ENCODE measurements around the gene OXCT2. TPM values are rescaled to one million over a fixed set of nuclear protein-coding genes. Genes with fewer than 3 reads are reported as not detected.
"Not testable (repeated sequence)": the region's sequence is repeated elsewhere in the genome, so short reads cannot be mapped to it uniquely, and the experiment has no call there.

The OXCT2 gene
- total RNA-seq, 2 experiments from 2014 or later = 0.53 to 0.96 TPM

DNA sequence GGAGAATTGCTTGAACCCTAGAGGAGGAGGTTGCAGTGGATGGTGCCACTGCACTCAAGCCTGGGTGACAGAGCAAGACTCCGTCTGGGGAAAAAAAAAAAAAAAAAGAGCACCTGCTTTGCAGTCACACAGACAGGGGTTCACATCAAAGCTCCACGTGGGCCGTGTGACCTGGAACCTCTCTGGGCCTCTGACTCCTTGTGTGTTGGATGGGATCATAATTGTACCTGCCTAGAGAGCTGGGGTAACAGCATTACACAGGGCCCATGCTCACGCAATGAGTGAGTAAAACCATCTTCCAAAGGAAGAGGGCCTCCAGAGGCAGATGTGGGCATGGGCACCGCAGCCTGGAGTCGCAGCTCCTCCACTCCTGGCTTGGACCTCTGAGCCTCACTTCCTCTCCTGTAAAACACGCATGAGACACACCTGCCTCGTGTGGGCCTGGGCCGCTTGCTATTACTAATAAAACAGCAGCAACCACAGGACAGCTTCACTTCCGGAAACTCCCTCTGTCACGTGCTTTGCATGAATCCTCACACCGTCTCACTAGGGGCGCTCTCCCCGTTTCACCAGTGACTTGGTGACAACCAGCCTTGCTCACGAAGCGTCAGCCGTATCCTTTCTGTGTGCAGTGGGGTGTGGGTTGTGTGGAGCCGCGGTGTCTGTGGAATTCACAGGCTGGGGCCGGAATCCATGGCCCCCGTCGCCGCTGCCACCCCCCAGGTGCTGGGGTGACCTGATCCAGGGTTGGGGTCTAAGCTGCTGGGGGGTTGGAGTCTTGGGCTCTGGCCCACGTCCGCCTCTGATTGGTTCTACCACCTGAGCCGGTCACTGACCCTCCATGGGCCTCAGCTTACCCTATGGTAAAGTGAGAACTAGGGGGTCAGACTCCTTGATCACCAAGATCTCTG is 28.0 kb upstream of the OXCT2 start:
- H3K4me1 Mint-ChIP-seq, H3K27me3 Mint-ChIP-seq, H3K9me3 Mint-ChIP-seq, H3K36me3 Mint-ChIP-seq: not testable (repeated sequence)
- peak; percentile 99 for ATAC-seq (ENCODE audit: low read depth)
- DNase-seq = peak; percentile 77
- Mint-ChIP-seq H3K4me3 (peak overlapping the region; percentile 54), H3K27ac (peak overlapping the region; percentile 85)
- POLR2A ChIA-PET = interaction anchor here (0.7 to 2.2 kb wide), 5 partner anchors 10 to 298 kb away, joined by 3 to 17 read pairs (median 5); partner anchors contain the start of genes BMP8B, PPIE and PPT1

DNA sequence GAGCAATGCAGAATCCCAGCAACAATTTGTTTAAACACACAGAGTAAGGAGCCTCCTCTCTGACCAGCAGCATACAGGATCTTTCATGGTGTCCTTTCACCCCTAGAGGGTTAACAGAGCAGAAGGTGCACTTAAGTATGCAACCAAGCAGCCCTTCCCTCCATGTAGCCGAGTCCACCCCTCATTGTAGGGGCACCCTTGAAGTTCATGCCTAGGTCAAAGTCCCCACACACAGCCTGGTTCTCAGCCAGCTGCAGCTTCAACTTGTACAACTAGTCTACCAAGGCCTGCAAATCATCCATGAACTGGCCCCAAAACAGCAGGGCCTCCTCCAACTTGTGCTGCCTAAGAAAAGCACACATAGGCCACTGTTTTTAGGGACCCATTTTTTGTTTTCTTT is 24.5 kb upstream of the OXCT2 start:
- no peak for DNase-seq
- POLR2A ChIA-PET = no interaction called here
- H3K27ac Mint-ChIP-seq = no peak overlapping the region
- H3K36me3 Mint-ChIP-seq = no peaks in the 10 kb centered on the region
- H3K27me3 Mint-ChIP-seq = peaks cover 24% of the 10 kb centered on the region
- H3K4me1 Mint-ChIP-seq = peaks cover 15% of the 10 kb centered on the region
- no peak for ATAC-seq (ENCODE audit: low read depth)
- H3K4me3 Mint-ChIP-seq = no peak overlapping the region
- no peaks in the 10 kb centered on the region for H3K9me3 Mint-ChIP-seq

GRCh38 chr1:39791838-39792237 is 20.7 kb upstream of the OXCT2 start:
- peaks cover 9% of the 10 kb centered on the region for H3K4me1 Mint-ChIP-seq
- POLR2A ChIA-PET = no interaction called here
- peaks cover 42% of the 10 kb centered on the region for H3K27me3 Mint-ChIP-seq
- no peaks in the 10 kb centered on the region for H3K9me3 Mint-ChIP-seq
- no peak overlapping the region for H3K4me3 Mint-ChIP-seq
- ATAC-seq (ENCODE audit: low read depth) = no peak
- no peak for DNase-seq
- H3K36me3 Mint-ChIP-seq = no peaks in the 10 kb centered on the region
- no peak overlapping the region for H3K27ac Mint-ChIP-seq

DNA sequence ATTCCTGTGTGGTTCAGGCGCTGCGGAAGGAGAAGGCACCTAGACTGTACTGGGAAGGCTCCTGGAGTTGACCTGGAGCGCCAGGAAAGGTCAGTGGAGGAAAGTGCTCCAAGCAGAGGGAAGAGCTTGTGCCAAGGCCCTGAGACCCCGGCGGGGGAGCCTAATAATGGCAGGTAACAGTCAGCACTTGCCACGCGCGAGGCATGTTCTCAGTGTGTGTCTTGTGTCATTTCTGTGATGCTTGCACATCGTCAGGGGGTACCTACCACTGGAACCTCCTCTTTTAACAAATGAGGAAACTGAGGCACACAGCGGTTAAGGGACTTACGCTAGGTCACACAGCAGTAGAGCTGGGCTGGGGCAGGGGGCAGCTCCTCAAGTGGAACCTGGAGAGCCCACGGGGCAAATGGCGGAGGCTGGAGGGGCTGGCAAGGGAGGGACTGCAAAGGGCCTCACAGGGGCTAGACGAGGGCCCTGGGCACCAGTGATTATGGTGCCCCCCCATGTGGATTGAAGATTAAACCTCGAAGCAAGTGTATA is 18.5 kb upstream of the OXCT2 start:
- POLR2A ChIA-PET = interaction anchor here (1.0 kb wide), 1 partner anchor 10 kb away, joined by 4 read pairs; no protein-coding TSS in a partner anchor
- H3K27me3 Mint-ChIP-seq = peaks cover 46% of the 10 kb centered on the region
- no peak for ATAC-seq (ENCODE audit: low read depth)

GRCh38 chr1:39788758-39789570 is 17.8 kb upstream of the OXCT2 start, which contains the start of gene BMP8B:
Gene BMP8B (minus strand): TSS chr1:39788865. CDS start chr1:39788485, 380 bp downstream.
- POLR2A ChIA-PET = interaction anchor here (1.0 kb wide), 1 partner anchor 10 kb away, joined by 4 read pairs; no protein-coding TSS in a partner anchor
- H3K36me3 Mint-ChIP-seq = no peaks in the 10 kb centered on the region
- H3K4me3 Mint-ChIP-seq = peak within 1 kb of the TSS; percentile 75
- H3K9me3 Mint-ChIP-seq = no peaks in the 10 kb centered on the region
- ATAC-seq (ENCODE audit: low read depth) (peak; percentile 73), DNase-seq (peak; percentile 69)
- H3K27ac Mint-ChIP-seq = peak within 1 kb of the TSS; percentile 57
- peaks cover 9% of the 10 kb centered on the region for H3K4me1 Mint-ChIP-seq
- peaks cover 43% of the 10 kb centered on the region for H3K27me3 Mint-ChIP-seq

More for the DNA sequence above, 18.5 kb upstream of the OXCT2 start:
- no peaks in the 10 kb centered on the region for H3K9me3 Mint-ChIP-seq
- no peaks in the 10 kb centered on the region for H3K36me3 Mint-ChIP-seq
- no peak for DNase-seq
- H3K4me3 Mint-ChIP-seq = peak overlapping the region; percentile 75
- H3K27ac Mint-ChIP-seq = peak overlapping the region; percentile 57
- H3K4me1 Mint-ChIP-seq = peaks cover 9% of the 10 kb centered on the region

- Mint-ChIP-seq H3K9me3 (no peaks in the 10 kb centered on the region), H3K27ac (no peak overlapping the region), H3K36me3 (no peaks in the 10 kb centered on the region), H3K27me3 (peaks cover 43% of the 10 kb centered on the region), H3K4me3 (no peak overlapping the region), H3K4me1 (peaks cover 9% of the 10 kb centered on the region)
- DNase-seq (no peak), ATAC-seq (ENCODE audit: low read depth) (no peak)
- POLR2A ChIA-PET = interaction anchor here (1.0 kb wide), 1 partner anchor 11 kb away, joined by 4 read pairs; no protein-coding TSS in a partner anchor
These were observed 17.2 kb upstream of the OXCT2 start for GRCh38 chr1:39788426-39788757.

DNA sequence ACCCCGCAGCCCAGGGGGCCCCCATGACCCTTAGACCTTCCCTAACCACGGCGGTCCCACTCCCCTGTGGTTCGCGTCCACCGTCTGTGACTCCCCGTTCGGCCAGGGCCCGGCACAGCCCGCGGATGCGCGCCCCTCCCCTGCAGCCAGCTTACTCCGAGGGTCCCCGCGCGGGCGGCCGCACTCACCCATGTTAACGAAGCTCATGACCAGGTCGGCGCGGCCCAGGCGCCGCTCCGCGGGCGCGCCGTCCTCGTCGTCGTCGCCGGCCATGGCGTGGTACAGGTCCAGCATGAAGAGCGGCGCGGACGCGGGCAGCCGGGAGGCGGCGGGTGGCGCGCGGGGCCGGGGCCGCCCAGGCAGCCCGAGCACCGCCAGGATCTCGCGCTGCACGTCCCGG is 16.8 kb upstream of the OXCT2 start:
- ATAC-seq (ENCODE audit: low read depth); POLR2A ChIA-PET; H3K4me1 Mint-ChIP-seq; H3K27ac Mint-ChIP-seq; H3K9me3 Mint-ChIP-seq; H3K36me3 Mint-ChIP-seq; DNase-seq; H3K4me3 Mint-ChIP-seq: not testable (repeated sequence)
- H3K27me3 Mint-ChIP-seq = peaks cover 38% of the 10 kb centered on the region

GRCh38 chr1:39787468-39787867 is 16.3 kb upstream of the OXCT2 start:
- H3K27ac Mint-ChIP-seq = no peak overlapping the region
- peak overlapping the region; percentile 25 for H3K4me3 Mint-ChIP-seq
- peaks cover 37% of the 10 kb centered on the region for H3K27me3 Mint-ChIP-seq
- no peaks in the 10 kb centered on the region for H3K9me3 Mint-ChIP-seq
- no peaks in the 10 kb centered on the region for H3K36me3 Mint-ChIP-seq
- peaks cover 5% of the 10 kb centered on the region for H3K4me1 Mint-ChIP-seq
- ATAC-seq (ENCODE audit: low read depth) (no peak), DNase-seq (no peak)
- POLR2A ChIA-PET = no interaction called here

GRCh38 chr1:39787108-39787375 is 15.9 kb upstream of the OXCT2 start:
- peaks cover 33% of the 10 kb centered on the region for H3K27me3 Mint-ChIP-seq
- H3K4me3 Mint-ChIP-seq = peak overlapping the region; percentile 25
- H3K36me3 Mint-ChIP-seq; H3K9me3 Mint-ChIP-seq; ATAC-seq (ENCODE audit: low read depth); H3K4me1 Mint-ChIP-seq; POLR2A ChIA-PET; H3K27ac Mint-ChIP-seq; DNase-seq: not testable (repeated sequence)

GRCh38 chr1:39786303-39787107 is 15.4 kb upstream of the OXCT2 start:
- H3K9me3 Mint-ChIP-seq; H3K4me1 Mint-ChIP-seq; DNase-seq; H3K36me3 Mint-ChIP-seq; H3K27ac Mint-ChIP-seq; ATAC-seq (ENCODE audit: low read depth); POLR2A ChIA-PET; H3K4me3 Mint-ChIP-seq: not testable (repeated sequence)
- peaks cover 33% of the 10 kb centered on the region for H3K27me3 Mint-ChIP-seq

DNA sequence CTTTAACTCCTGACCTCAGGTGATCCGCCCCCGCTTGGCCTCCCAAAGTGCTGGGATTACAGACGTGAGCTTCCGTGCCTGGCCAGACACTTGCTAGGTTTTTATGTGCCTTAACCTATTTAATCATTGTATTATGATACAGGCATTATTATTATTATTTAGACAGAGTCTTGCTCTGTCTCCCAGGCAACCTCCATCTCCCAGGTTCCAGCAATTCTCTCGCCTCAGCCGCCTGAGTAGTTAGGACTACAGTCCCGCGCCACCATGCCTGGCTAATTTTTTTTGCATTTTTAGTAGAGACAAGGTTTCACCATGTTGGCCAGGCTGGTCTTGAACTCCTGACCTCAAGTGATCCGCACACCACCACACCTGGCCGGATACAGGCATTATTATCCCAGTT is 11.5 kb upstream of the OXCT2 start:
- ATAC-seq (ENCODE audit: low read depth); H3K27ac Mint-ChIP-seq: not testable (repeated sequence)

GRCh38 chr1:39782103-39782502 is 11.0 kb upstream of the OXCT2 start:
- POLR2A ChIA-PET = interaction anchor here (1.1 kb wide), 1 partner anchor 43 kb away, joined by 3 read pairs; the partner anchor contains the start of gene PPIE

More for the DNA sequence above, 11.5 kb upstream of the OXCT2 start:
- DNase-seq, POLR2A ChIA-PET, H3K4me3 Mint-ChIP-seq, H3K36me3 Mint-ChIP-seq, H3K9me3 Mint-ChIP-seq, H3K4me1 Mint-ChIP-seq: not testable (repeated sequence)
- peaks cover 17% of the 10 kb centered on the region for H3K27me3 Mint-ChIP-seq

DNA sequence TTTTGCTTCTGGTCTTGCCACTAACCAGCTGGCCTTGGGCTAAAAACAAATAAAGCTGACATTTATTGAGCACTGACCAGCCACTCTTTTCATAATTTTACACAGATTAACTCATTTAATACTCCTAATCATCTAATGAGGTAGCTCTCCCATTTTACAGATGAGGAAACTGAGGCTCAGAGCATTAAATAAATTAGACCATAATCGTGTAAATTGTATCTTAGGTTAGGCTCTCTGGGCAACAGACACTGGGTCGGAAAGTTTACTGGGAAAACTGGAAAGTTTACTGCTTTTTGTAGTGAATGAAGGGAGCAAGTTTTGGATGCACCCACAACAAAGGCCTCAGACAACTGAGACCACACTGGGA is 10.2 kb upstream of the OXCT2 start:
- Mint-ChIP-seq H3K36me3 (no peaks in the 10 kb centered on the region), H3K4me1 (peaks cover under 1% of the 10 kb centered on the region), H3K4me3 (no peak overlapping the region), H3K27ac (no peak overlapping the region), H3K9me3 (no peaks in the 10 kb centered on the region), H3K27me3 (peaks cover 7% of the 10 kb centered on the region)
- DNase-seq (no peak), ATAC-seq (ENCODE audit: low read depth) (no peak)
- POLR2A ChIA-PET = interaction anchor here (1.1 kb wide), 1 partner anchor 43 kb away, joined by 3 read pairs; the partner anchor contains the start of gene PPIE

More at GRCh38 chr1:39782103-39782502, 11.0 kb upstream of the OXCT2 start:
- no peaks in the 10 kb centered on the region for H3K4me1 Mint-ChIP-seq
- no peak for ATAC-seq (ENCODE audit: low read depth)
- peaks cover 11% of the 10 kb centered on the region for H3K27me3 Mint-ChIP-seq
- H3K9me3 Mint-ChIP-seq = no peaks in the 10 kb centered on the region
- H3K4me3 Mint-ChIP-seq = no peak overlapping the region
- no peak for DNase-seq
- H3K36me3 Mint-ChIP-seq = no peaks in the 10 kb centered on the region
- no peak overlapping the region for H3K27ac Mint-ChIP-seq

Data from activated naive CD8-positive, alpha-beta T cell treated with anti-CD3 and anti-CD28 coated beads, Interleukin-2, amount 10 ng/mL, durations not matched to agents 7 days and 5 days (primary cell).